H9 (cell line): ENCODE results near the gene CREB5. TPM values are rescaled to one million over a fixed set of nuclear protein-coding genes. Genes with fewer than 3 reads are reported as not detected.

Experiments used
- DNase-seq: peaks from one replicate; pipeline ENCODE4 v3.0.0-alpha.2; 2017
- H2AFZ ChIP-seq: one replicate; pipeline ENCODE4 v1.6.1; 2013; ENCODE audit warnings: mild to moderate bottlenecking, low read length, control low read depth, moderate library complexity
- H2AK5ac ChIP-seq: 2 replicates; pipeline ENCODE4 v1.6.1; 2013; ENCODE audit warnings: low read length, control low read depth, mixed read lengths; ENCODE audit not compliant: insufficient read length
- H2BK120ac ChIP-seq: one replicate; pipeline ENCODE4 v1.6.1; 2013; ENCODE audit warnings: low read depth, mild to moderate bottlenecking, low read length, control low read depth, inconsistent platforms; ENCODE audit not compliant: poor library complexity, severe bottlenecking
- H2BK12ac ChIP-seq: 2 replicates; pipeline ENCODE4 v1.6.1; 2013; ENCODE audit warnings: low read length, control low read depth, mixed read lengths, low read depth; ENCODE audit not compliant: insufficient read length
- H2BK15ac ChIP-seq: 2 replicates; pipeline ENCODE4 v1.6.1; 2013; ENCODE audit warnings: low read depth, low read length, control low read depth
- H2BK20ac ChIP-seq: one replicate; pipeline ENCODE4 v1.6.1; 2013; ENCODE audit warnings: low read depth, mild to moderate bottlenecking, low read length, control low read depth, inconsistent platforms; ENCODE audit not compliant: poor library complexity, severe bottlenecking
- H2BK5ac ChIP-seq: 2 replicates; pipeline ENCODE4 v1.6.1; 2013; ENCODE audit warnings: low read length, control low read depth, mixed read lengths; ENCODE audit not compliant: insufficient read length
- H3K14ac ChIP-seq: 2 replicates; pipeline ENCODE4 v1.6.1; 2013; ENCODE audit warnings: low read length, control low read depth; ENCODE audit not compliant: insufficient read depth
- H3K18ac ChIP-seq: 2 replicates; pipeline ENCODE4 v1.6.1; 2013; ENCODE audit warnings: low read depth, mild to moderate bottlenecking, mixed read lengths, low read length, control low read depth; ENCODE audit not compliant: insufficient read length
- H3K23ac ChIP-seq: 2 replicates; pipeline ENCODE4 v1.6.1; 2013; ENCODE audit warnings: low read length, control low read depth, mixed read lengths, low read depth; ENCODE audit not compliant: insufficient read length
- H3K23me2 ChIP-seq: 2 replicates; pipeline ENCODE4 v1.6.1; 2013; ENCODE audit warnings: low read depth, mild to moderate bottlenecking, mixed read lengths, low read length, control low read depth; ENCODE audit not compliant: insufficient read length, poor library complexity, severe bottlenecking
- H3K27ac ChIP-seq: 2 replicates; pipeline ENCODE4 v1.5.1; 2013; ENCODE audit warnings: low read length, control low read depth, mixed read lengths, low read depth; ENCODE audit not compliant: insufficient read length
- H3K27me3 ChIP-seq: 2 replicates; pipeline ENCODE4 v1.6.1; 2013; ENCODE audit warnings: low read length, control low read depth, inconsistent platforms; ENCODE audit not compliant: insufficient read depth
- H3K4ac ChIP-seq: 2 replicates; pipeline ENCODE4 v1.6.1; 2013; ENCODE audit warnings: low read depth, mild to moderate bottlenecking, control low read depth, inconsistent platforms, low read length, moderate library complexity
- H3K4me1 ChIP-seq: 2 replicates; pipeline ENCODE4 v1.6.1; 2013; ENCODE audit warnings: low read length, control low read depth, inconsistent platforms; ENCODE audit not compliant: insufficient read depth
- H3K4me2 ChIP-seq: 2 replicates; pipeline ENCODE4 v1.6.1; 2013; ENCODE audit warnings: low read length, control low read depth, mixed read lengths; ENCODE audit not compliant: insufficient read length, insufficient read depth
- H3K56ac ChIP-seq: 2 replicates; pipeline ENCODE4 v1.6.1; 2013; ENCODE audit warnings: low read depth, mild to moderate bottlenecking, mixed read lengths, low read length, control low read depth; ENCODE audit not compliant: insufficient read length
- H3K79me1 ChIP-seq: 2 replicates; pipeline ENCODE4 v1.6.1; 2013; ENCODE audit warnings: low read depth, mild to moderate bottlenecking, moderate library complexity, low read length, control low read depth, inconsistent platforms; ENCODE audit not compliant: insufficient read depth, poor library complexity, severe bottlenecking
- H3K79me2 ChIP-seq: 2 replicates; pipeline ENCODE4 v1.6.1; 2013; ENCODE audit warnings: low read length, control low read depth, inconsistent platforms; ENCODE audit not compliant: insufficient read depth
- H3K9ac ChIP-seq: 2 replicates; pipeline ENCODE4 v1.6.1; 2013; ENCODE audit warnings: low read length, control low read depth, mixed read lengths; ENCODE audit not compliant: insufficient read length; ENCODE audit errors: extremely low read depth
- H3K9me3 ChIP-seq: one replicate; pipeline ENCODE4 v1.6.1; 2013; ENCODE audit warnings: low read depth, low read length, inconsistent platforms; ENCODE audit not compliant: control insufficient read depth
- H3T11ph ChIP-seq: one replicate; pipeline ENCODE4 v1.6.1; 2013; ENCODE audit warnings: mild to moderate bottlenecking, low read length, control low read depth, inconsistent platforms
- H4K20me1 ChIP-seq: one replicate; pipeline ENCODE4 v1.6.1; 2013; ENCODE audit not compliant: control insufficient read depth, insufficient read length, insufficient read depth
- H4K5ac ChIP-seq: 2 replicates; pipeline ENCODE4 v1.6.1; 2013; ENCODE audit warnings: low read depth, mild to moderate bottlenecking, mixed read lengths, low read length, control low read depth; ENCODE audit not compliant: insufficient read length
- H4K8ac ChIP-seq: replicated peaks from 2 replicates; pipeline ENCODE4 v1.6.1; 2013; ENCODE audit warnings: low read length, control low read depth, mixed read lengths, low read depth; ENCODE audit not compliant: insufficient read length
- H4K91ac ChIP-seq: 2 replicates; pipeline ENCODE4 v1.6.1; 2013; ENCODE audit warnings: low read depth, mild to moderate bottlenecking, moderate library complexity, mixed read lengths, low read length, control low read depth; ENCODE audit not compliant: insufficient read length
- H3K27ac Mint-ChIP-seq, 3 experiments: 2 replicates in 2 of 3; 3 replicates in 1 of 3; pipeline ENCODE4 v1.8.0; 2020 to 2021; ENCODE audit warnings: mixed read lengths in 3 of 3, mild to moderate bottlenecking in 1 of 3, moderate library complexity in 1 of 3
- H3K27me3 Mint-ChIP-seq: 2 replicates; pipeline ENCODE4 v1.8.0; 2021; ENCODE audit warnings: low read depth, mild to moderate bottlenecking, moderate library complexity, mixed read lengths
- H3K36me3 Mint-ChIP-seq, 3 experiments: 2 replicates in 2 of 3; 3 replicates in 1 of 3; pipeline ENCODE4 v1.8.0; 2020 to 2021; ENCODE audit warnings: low read depth in 3 of 3, mixed read lengths in 3 of 3; ENCODE audit not compliant: insufficient read depth in 1 of 3
- H3K4me1 Mint-ChIP-seq, 2 experiments: 2 replicates each; pipeline ENCODE4 v1.8.0; 2020; ENCODE audit warnings: mixed read lengths in 2 of 2
- H3K4me3 Mint-ChIP-seq, 2 experiments: 2 replicates in 1 of 2; 3 replicates in 1 of 2; pipeline ENCODE4 v1.8.0; 2020 to 2021; ENCODE audit warnings: mild to moderate bottlenecking in 2 of 2, mixed read lengths in 2 of 2, moderate library complexity in 1 of 2
- H3K9me3 Mint-ChIP-seq, 2 experiments: 2 replicates in 1 of 2; 3 replicates in 1 of 2; pipeline ENCODE4 v1.8.0; 2020; ENCODE audit warnings: mild to moderate bottlenecking in 2 of 2, mixed read lengths in 2 of 2, moderate library complexity in 1 of 2
- WGBS: extraction: QIAGEN DNeasy Blood & Tissue Kit; methylation state at CpG from one replicate; pipeline ENCODE4 v1.1.7; 2013; ENCODE audit warnings: missing lambda C conversion rate, low lambda C conversion rate, mixed read lengths; ENCODE audit not compliant: insufficient read length; ENCODE audit errors: extremely low coverage; 5-methylcytosine and 5-hydroxymethylcytosine counted together
- total RNA-seq: library from RNA; stranded (reverse); gene quantifications from 2 replicates; pipeline ENCODE4 v1.2.1, GENCODE V29; 2021
- TF ChIP-seq, protein P1 (sequence below): fragments of 200-600 bp; sonication (generic); conservative IDR thresholded peaks from 3 replicates; pipeline ENCODE4 v1.8.0; 2021; ENCODE audit warnings: antibody characterized with exemption, mild to moderate bottlenecking

Gene CREB5
- total RNA-seq, 1 experiment from 2014 or later, result 4.0 TPM

DNA sequence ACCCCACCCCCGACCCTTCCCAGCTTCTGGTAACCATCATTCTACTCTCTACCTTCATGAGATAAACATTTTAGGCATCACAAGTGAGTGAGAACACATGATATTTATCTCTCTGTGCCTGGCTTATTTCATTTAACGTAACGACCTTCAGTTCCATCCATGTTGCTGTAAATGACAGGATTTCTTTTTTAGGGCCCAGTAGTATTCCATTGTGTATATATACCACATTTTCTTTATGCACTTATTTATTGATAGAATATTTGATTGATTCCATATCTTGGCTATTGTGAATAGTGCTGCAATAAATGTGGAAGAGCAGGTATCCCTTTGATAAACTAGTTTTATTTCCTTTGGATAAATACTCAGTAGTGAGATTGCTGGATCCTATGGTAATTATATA, 112.7 kb downstream of the CREB5 start:
- Histone ChIP-seq H2BK15ac (no peak overlapping the region), H3K23ac (no peak overlapping the region), H3K9me3 (no peaks in the 10 kb centered on the region), H2BK20ac (no peak overlapping the region), H4K20me1 (no peaks in the 10 kb centered on the region), H3K14ac (no peak overlapping the region), H3K4me2 (no peak overlapping the region), H4K91ac (no peak overlapping the region), H3K9ac (no peak overlapping the region), H3K27ac (no peak overlapping the region), H2BK120ac (no peak overlapping the region), H3K79me2 (no peaks in the 10 kb centered on the region), H3K4ac (no peak overlapping the region), H3K4me1 (no peaks in the 10 kb centered on the region), H2AFZ (no peak overlapping the region), H2AK5ac (no peak overlapping the region), H3K79me1 (no peaks in the 10 kb centered on the region), H4K8ac (no peak overlapping the region), H3K56ac (no peak overlapping the region), H3K23me2 (no peaks in the 10 kb centered on the region), H2BK5ac (no peak overlapping the region), H3K18ac (no peak overlapping the region), H2BK12ac (no peak overlapping the region), H3K27me3 (no peaks in the 10 kb centered on the region), H4K5ac (no peak overlapping the region), H3T11ph (no peak overlapping the region)
- Mint-ChIP-seq H3K9me3 (no peaks in the 10 kb centered on the region), H3K4me3 (no peak overlapping the region), H3K4me1 (peaks cover under 1% of the 10 kb centered on the region in 2 experiments; a peak in 3 of 4 replicates), H3K27me3 (no peaks in the 10 kb centered on the region), H3K36me3 (no peaks in the 10 kb centered on the region), H3K27ac (no peak overlapping the region)
- TF ChIP-seq, protein P1, sequence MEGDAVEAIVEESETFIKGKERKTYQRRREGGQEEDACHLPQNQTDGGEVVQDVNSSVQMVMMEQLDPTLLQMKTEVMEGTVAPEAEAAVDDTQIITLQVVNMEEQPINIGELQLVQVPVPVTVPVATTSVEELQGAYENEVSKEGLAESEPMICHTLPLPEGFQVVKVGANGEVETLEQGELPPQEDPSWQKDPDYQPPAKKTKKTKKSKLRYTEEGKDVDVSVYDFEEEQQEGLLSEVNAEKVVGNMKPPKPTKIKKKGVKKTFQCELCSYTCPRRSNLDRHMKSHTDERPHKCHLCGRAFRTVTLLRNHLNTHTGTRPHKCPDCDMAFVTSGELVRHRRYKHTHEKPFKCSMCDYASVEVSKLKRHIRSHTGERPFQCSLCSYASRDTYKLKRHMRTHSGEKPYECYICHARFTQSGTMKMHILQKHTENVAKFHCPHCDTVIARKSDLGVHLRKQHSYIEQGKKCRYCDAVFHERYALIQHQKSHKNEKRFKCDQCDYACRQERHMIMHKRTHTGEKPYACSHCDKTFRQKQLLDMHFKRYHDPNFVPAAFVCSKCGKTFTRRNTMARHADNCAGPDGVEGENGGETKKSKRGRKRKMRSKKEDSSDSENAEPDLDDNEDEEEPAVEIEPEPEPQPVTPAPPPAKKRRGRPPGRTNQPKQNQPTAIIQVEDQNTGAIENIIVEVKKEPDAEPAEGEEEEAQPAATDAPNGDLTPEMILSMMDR, result no peak
- DNase-seq, result no peak
- WGBS, result no CpG with 5 or more reads among the region's 3 CpGs
